GM18858 (cell line): Measurements from ENCODE around the gene FRY.

Experiments used
- ATAC-seq: cut with Tn5 transposase; IDR thresholded peaks from one replicate; pipeline ENCODE4 v1.9.1; 2021; ENCODE audit not compliant: unreplicated experiment

The FRY gene

GRCh38 chr13:32016119-32016518, 15.5 kb upstream of the FRY start:
- ATAC-seq, result no peak

DNA sequence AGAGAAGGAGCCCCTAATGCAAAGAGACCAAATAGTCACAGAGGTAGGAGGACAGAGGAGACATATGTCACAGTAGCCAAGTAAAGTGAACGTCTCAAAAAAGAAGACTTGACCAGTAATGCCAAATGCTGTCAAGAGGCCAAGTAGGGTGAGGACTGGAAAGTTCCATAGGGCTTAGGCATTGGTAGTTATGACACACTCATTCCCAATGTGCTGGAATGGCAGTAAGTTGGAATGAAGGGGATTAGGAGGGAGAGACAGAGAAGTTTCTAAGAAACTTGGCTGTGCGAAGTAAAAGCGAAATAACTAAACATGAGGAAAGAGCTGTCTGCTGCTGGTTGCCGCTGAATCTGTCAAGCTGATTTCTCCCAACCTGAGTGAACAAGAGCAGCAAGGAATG, 14.9 kb upstream of the FRY start:
- no peak for ATAC-seq

DNA sequence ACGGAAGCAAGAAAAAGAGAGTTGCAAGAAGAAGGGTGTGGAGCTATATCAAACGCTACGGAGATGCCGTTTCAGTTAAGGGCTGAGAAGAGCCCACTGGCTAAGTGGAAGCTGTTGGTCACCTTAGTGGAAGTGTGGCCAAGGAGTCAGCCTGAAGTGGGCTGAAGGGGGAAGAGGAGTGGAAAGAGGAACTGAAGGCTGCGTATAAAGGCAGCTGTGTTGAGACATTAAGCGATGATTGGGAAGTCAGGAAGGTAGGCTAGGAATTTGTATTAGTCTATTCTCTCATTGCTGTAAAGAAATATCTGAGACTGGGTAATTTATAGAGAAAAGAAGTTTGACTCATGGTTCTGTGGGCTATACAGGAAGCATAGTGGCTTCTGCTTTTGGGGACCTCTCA, 14.1 kb upstream of the FRY start:
- no peak for ATAC-seq

- peak; percentile 60 for ATAC-seq
These were observed 11.9 kb upstream of the FRY start for GRCh38 chr13:32019612-32020233.

DNA sequence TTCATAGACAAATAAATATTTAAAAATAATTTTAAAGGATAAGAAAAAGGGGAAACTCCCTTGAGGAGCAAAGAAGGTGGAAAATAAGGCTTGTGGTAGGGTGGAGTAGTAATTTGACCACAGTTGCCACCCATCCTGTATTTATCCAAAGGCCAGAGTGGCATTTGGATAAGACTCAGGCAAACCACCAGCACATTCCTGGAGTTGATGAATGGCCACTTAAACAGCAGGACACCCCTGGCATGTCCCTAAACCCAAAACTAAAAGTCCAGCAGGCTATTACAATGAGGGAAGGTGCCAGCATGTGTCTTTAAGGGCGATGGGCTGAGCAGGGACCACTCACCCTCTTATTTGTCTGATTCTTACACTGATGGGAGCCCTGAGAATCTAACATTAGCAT, 9.8 kb upstream of the FRY start:
- no peak for ATAC-seq

- no peak for ATAC-seq
These were observed 9.3 kb upstream of the FRY start for GRCh38 chr13:32022311-32022710.

- no peak for ATAC-seq
These were observed 8.5 kb upstream of the FRY start for GRCh38 chr13:32023096-32023495.

DNA sequence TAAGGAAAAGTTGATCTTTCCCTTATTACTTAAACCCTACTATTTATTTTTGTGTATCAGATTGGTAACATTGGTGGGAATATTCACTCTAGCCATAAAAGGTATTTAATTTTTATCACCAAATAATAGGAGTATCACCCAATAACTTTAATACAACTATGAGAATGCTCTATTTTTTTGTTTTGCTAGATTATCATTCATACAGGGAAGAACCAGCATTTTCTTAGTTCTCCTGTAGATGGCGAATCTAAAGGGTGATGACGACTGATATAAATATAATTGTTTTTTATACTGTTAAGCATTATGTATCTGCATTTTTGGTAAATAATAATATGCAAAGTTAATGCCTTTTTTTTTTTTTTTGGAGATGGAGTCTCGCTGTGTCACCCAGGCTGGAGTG, 7.9 kb upstream of the FRY start:
- no peak for ATAC-seq

- no peak for ATAC-seq
These were observed 6.8 kb upstream of the FRY start for GRCh38 chr13:32024750-32025149.

GRCh38 chr13:32025730-32026129, 5.8 kb upstream of the FRY start:
- ATAC-seq, result no peak

GRCh38 chr13:32026623-32027022, 5.0 kb upstream of the FRY start:
- ATAC-seq, result no peak

GRCh38 chr13:32028711-32029110, 2.9 kb upstream of the FRY start:
- no peak for ATAC-seq

DNA sequence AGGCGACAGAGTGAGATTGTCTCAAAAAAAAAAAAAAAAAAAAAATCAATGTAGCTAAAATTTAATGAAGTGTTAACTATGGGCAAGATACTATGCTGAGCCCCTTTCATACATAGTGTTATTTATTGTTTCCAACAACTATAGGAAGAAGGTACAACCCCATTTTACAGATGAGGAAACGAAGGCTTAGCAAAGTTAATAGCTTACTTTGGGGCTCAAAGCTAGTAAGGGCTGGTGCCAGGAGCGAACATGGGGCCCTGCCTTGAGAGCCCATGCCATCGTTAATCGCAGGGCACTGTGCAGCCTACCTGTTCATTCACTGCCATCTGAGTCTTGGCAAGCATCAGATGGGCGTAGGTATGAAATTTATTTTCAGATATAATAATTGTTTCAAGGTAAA, 1.9 kb upstream of the FRY start:
- no peak for ATAC-seq

GRCh38 chr13:32031815-32032370, 319 bp downstream of the FRY start:
- ATAC-seq, result no peak

- ATAC-seq, result no peak
These were observed 1.2 kb downstream of the FRY start for GRCh38 chr13:32032759-32033158.

DNA sequence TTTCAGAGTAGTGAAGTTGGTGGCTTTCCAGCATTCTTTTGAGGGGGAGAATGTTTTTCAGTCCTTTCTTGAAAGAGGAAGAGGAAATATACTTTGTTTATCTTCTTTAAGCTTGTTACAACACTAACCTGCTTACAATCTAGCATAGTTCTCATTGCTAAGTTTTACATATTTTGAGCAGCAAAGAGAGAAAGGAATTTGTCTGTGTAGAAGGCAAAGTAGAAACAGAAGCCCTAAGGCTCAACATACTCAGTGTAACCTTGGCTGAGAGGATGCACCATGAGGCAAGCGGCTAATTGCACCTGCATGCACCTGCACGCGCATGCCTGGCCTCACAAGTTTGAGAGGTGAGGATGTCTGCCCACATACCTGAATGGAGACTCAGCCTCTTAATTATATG, 2.2 kb downstream of the FRY start:
- ATAC-seq, result no peak

DNA sequence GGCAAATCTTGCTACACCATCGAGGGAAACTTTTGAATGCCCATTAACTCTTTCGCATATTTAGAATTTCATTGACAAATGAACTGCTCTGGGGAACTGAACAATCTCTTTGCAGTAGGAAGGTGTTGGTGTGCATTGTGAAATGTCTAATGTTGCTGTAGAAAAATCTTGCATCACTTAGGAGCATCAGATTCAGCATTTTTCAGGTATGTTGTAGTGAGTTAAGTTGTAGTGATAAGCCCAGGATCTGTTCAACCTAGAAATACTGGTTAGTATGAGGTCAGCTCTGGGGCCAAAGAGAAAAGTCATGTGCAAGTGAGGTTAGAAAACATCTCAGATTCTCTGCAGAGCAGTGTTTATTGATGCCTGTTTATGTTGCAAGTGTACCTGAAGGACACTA, 4.1 kb downstream of the FRY start:
- ATAC-seq, result no peak

DNA sequence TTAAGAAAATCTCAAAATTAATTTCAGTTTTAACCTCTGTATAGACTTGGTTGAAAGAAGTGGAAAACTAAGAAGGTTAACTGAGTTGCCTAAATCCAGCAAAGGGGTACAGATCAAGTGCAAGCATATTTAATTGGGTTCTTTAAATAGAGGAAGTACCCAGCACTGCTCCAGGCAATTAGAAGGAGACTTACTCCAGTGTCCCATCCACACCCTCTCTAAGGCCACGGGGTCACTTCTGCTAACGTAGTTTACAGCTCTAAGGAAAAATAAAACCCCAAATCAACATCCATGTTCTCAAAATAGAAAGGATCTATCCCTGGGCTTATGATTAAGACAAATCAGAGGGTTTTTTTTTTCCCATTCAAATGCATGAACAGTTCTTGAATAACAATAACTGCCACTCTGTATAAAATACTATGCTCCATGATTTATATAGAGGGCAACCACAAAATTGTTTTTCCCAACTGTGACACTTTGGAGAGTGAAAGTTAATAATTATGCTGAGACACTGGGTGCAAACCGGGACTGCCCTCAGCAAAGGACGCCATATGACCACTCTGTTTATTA, 4.6 kb downstream of the FRY start:
- no peak for ATAC-seq

- ATAC-seq, result no peak
These were observed 5.2 kb downstream of the FRY start for GRCh38 chr13:32036757-32037156.

DNA sequence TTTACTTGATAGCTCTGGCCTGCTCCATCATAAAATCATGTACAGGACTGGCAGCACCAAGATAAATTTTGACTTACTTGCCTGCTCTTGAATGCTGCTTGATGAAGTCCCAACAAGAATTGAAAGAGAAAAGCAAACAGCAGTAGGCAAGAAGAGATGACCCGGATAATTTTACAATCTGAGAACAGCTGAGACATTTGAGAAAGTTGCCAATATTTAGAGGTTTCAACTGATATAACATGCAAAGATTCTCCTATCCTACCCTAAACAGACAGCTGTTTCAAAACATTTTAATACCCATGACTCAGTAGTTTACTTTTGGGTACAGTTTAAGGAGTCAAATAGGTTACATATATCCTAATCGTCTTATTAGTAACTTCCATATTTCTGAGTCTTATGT, 5.9 kb downstream of the FRY start:
- ATAC-seq, result no peak

- ATAC-seq, result no peak
These were observed 6.8 kb downstream of the FRY start for GRCh38 chr13:32038343-32038742.

DNA sequence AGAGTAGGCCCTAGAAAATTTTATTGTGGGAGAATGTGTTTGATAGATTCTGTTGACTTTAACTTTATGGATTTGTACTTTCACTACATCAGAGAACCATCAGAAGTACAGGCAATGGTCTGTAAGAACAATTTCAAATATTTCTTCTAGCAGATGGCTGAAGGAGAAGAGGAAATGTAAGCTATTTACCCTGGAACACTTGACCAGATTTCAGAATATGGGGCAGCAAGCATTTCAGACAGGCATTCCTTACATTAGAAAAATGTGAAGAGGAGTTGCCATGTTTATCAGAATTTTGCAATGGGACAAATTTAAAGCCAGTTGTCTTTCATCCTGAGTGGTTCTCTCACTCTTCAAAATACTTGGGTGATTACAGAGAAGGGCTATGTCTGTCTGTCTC, 7.5 kb downstream of the FRY start:
- no peak for ATAC-seq

- ATAC-seq, result no peak
These were observed 8.0 kb downstream of the FRY start for GRCh38 chr13:32039528-32039927.
